Neutrophil (primary cell): ENCODE data around the gene OR2C3.

Experiments
- H3K27ac ChIP-seq: fragments of 200-600 bp; sonication (generic); 2 replicates; pipeline ENCODE4 v1.5.1; 2016; ENCODE audit warnings: mild to moderate bottlenecking, moderate library complexity
- H3K27me3 ChIP-seq: fragments of 200-600 bp; sonication (generic); 2 replicates; pipeline ENCODE4 v1.6.0; 2016; ENCODE audit warnings: mild to moderate bottlenecking
- H3K36me3 ChIP-seq: fragments of 200-600 bp; sonication (generic); 2 replicates; pipeline ENCODE4 v1.5.1; 2017
- H3K4me1 ChIP-seq, 2 experiments: fragments of 200-600 bp in 1 of 2; sonication (generic) in 1 of 2; 1 replicate in 1 of 2; 2 replicates in 1 of 2; pipeline versions ENCODE4 v1.5.1 to v1.6.1; 2013 to 2016; ENCODE audit warnings: low read depth in 1 of 2, low read length in 1 of 2, mild to moderate bottlenecking in 1 of 2, moderate library complexity in 1 of 2; ENCODE audit not compliant: control insufficient read depth in 1 of 2, insufficient read depth in 1 of 2
- H3K4me3 ChIP-seq, 2 experiments: fragments of 200-600 bp in 1 of 2; sonication (generic) in 1 of 2; 1 replicate in 1 of 2; 2 replicates in 1 of 2; pipeline ENCODE4 v1.5.1; 2013 to 2016; ENCODE audit warnings: low read depth in 1 of 2, low read length in 1 of 2, mild to moderate bottlenecking in 1 of 2, moderate library complexity in 1 of 2
- H3K9me3 ChIP-seq: fragments of 200-600 bp; sonication (generic); 2 replicates; pipeline ENCODE4 v1.5.1; 2016
- TF ChIP-seq, protein P1 (sequence below): fragments of 200-600 bp; sonication (generic); IDR thresholded peaks from 2 replicates; pipeline ENCODE4 v1.5.1; 2016; ENCODE audit warnings: antibody characterized with exemption

The OR2C3 gene

DNA sequence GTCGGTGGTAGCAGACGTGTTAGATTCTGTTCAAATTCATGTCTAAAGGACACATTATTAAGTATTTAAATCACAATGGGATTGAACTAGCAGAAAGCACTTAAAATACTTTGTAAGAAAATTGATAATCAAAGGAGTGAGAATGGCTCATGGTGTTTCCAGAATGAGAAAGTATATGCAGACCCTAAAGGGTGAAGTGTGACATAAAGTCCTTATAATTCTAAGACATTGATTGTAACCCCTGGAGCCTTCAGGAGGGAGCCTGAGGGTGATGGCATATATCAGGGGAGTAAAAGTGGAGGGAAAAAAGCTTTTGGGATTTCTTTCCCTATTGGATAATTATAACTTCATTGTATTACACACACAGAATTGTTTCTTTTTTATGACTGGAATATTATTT lies at the start of gene OR2C3:
TSS of gene OR2C3 (minus strand) at position 101 of the 400 bp plus-strand sequence. CDS start 3,929 bp downstream, outside the sequence.
- TF ChIP-seq, protein P1, sequence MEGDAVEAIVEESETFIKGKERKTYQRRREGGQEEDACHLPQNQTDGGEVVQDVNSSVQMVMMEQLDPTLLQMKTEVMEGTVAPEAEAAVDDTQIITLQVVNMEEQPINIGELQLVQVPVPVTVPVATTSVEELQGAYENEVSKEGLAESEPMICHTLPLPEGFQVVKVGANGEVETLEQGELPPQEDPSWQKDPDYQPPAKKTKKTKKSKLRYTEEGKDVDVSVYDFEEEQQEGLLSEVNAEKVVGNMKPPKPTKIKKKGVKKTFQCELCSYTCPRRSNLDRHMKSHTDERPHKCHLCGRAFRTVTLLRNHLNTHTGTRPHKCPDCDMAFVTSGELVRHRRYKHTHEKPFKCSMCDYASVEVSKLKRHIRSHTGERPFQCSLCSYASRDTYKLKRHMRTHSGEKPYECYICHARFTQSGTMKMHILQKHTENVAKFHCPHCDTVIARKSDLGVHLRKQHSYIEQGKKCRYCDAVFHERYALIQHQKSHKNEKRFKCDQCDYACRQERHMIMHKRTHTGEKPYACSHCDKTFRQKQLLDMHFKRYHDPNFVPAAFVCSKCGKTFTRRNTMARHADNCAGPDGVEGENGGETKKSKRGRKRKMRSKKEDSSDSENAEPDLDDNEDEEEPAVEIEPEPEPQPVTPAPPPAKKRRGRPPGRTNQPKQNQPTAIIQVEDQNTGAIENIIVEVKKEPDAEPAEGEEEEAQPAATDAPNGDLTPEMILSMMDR: no peak
- Histone ChIP-seq H3K4me1 (peaks cover 0 to under 1% of the 10 kb centered on the region in 2 experiments), H3K27ac (no peak within 1 kb of the TSS), H3K4me3 (no peak within 1 kb of the TSS), H3K9me3 (no peaks in the 10 kb centered on the region), H3K27me3 (no peaks in the 10 kb centered on the region), H3K36me3 (no peaks in the 10 kb centered on the region)

DNA sequence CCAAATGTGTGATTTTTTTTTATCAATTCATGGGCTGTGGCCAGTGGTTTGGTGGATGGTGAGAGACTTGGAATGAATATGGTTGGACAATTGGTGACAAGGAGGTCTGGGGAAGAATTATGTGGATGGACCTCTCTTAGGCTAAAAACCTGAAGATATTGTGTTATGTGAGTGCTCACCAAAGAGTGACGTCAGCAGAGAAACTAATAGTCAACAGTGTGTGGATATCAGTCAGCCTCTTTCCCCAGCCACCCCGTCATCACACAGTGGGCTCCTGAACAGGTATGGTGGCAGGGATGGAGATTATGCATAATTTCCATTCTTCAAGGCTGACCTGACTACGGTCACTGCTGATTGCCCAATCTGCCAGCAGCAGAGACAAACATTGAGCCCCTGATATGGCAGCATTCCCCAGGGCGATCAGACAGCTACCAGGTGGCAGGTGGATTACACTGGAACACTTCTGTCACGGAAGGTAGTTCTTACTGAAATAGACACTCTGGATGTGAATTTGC lies 42.8 kb upstream of the OR2C3 start:
- no peak overlapping the region for H3K27ac ChIP-seq
- TF ChIP-seq, protein P1: no peak
- H3K9me3 ChIP-seq: no peaks in the 10 kb centered on the region
- no peak overlapping the region for H3K4me3 ChIP-seq
- H3K27me3 ChIP-seq: no peaks in the 10 kb centered on the region
- no peaks in the 10 kb centered on the region for H3K36me3 ChIP-seq
- peaks cover 0 to 5% of the 10 kb centered on the region in 2 experiments for H3K4me1 ChIP-seq

DNA sequence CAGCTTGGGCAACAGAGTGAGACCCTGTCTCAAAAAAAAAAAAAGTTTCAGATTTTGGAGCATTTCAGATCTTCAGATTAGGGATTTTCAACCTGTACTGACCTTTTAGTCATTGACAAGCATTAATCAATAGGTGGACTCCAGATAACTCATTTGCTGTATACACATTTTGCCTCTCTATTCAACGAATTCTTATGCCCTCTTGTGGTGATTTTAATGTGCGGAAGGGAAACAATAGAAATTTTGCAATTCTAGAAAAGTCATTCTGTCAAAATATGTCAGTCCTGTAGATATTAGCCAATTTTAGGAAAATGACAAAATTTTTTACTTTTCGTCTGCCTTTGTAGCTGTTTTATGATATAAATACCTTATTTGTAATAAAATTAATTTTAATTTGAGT lies 40.3 kb upstream of the OR2C3 start:
- Histone ChIP-seq H3K36me3 (no peaks in the 10 kb centered on the region), H3K27ac (no peak overlapping the region), H3K27me3 (no peaks in the 10 kb centered on the region), H3K4me1 (peaks cover 0 to 5% of the 10 kb centered on the region in 2 experiments), H3K9me3 (no peaks in the 10 kb centered on the region), H3K4me3 (no peak overlapping the region)
- TF ChIP-seq, protein P1: no peak

DNA sequence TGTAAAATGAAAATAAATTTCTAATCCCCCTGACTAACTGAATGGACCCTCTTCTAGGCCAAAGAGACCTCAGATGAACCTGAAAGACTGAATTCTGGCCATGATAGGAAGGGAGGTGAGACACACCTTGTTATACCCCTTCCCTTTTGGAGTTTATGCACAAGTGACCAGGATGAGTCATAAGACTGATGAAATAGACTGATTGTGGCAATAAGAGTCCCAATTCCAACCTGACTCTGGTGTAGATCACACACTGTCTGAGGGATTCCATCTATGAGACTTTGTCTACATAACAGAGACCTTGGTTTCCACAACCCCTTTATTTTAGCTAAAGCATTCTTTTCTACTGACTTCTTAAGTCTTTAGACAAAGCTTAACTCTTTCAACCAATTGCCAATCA lies 38.4 kb upstream of the OR2C3 start:
- Histone ChIP-seq H3K27ac (no peak overlapping the region), H3K4me3 (no peak overlapping the region), H3K36me3 (no peaks in the 10 kb centered on the region), H3K4me1 (peaks cover 0 to 5% of the 10 kb centered on the region in 2 experiments), H3K9me3 (no peaks in the 10 kb centered on the region), H3K27me3 (no peaks in the 10 kb centered on the region)
- TF ChIP-seq, protein P1: no peak

DNA sequence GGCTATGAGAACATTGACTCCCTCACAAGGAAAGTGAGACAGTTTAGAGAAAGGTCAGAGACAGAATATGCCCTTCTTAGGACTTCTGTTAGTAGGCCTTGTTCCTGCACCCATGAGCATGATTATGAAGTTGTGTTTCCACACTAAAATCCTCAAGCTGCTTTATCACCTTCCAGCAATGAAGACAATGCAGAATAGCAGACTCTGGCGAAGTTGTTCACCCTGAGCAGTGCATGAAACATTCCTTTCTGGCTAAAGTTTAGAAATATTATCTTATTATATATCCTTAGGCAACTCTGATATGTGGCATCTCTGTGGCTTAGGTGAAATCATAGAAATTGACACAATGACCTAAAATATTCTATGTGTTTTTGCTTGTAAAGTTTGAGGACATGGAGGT lies 38.0 kb upstream of the OR2C3 start:
- Histone ChIP-seq H3K27ac (no peak overlapping the region), H3K36me3 (no peaks in the 10 kb centered on the region), H3K27me3 (no peaks in the 10 kb centered on the region), H3K9me3 (no peaks in the 10 kb centered on the region), H3K4me3 (no peak overlapping the region), H3K4me1 (peaks cover 0 to 5% of the 10 kb centered on the region in 2 experiments)
- TF ChIP-seq, protein P1: no peak

DNA sequence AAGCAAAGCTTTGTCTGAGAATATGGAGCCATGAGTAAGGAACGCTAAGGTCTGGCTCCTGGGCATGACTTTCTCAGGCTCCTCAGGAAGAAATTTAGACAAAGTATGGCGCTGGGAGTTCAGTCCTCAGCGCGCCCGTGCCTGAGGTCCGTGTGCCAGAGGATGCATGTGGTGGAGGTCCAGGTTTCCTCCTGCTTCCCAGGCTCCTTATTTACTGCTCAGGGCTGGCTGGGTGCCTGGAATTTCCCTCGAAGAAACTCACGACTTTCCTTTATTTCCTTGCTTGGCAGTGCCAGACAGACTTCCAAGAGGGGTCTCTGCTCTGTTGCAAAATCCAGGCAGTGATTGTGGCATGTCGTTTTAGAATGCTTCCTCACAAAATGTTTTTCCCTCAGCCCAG lies 26.0 kb upstream of the OR2C3 start:
- H3K4me1 ChIP-seq: no peaks in the 10 kb centered on the region
- H3K36me3 ChIP-seq: no peaks in the 10 kb centered on the region
- no peak overlapping the region for H3K27ac ChIP-seq
- H3K9me3 ChIP-seq: no peaks in the 10 kb centered on the region
- H3K27me3 ChIP-seq: no peaks in the 10 kb centered on the region
- no peak overlapping the region for H3K4me3 ChIP-seq
- TF ChIP-seq, protein P1: no peak
